ENCODE measurements around the gene MAGEB4. TPM values are rescaled to one million over a fixed set of nuclear protein-coding genes. Genes with fewer than 3 reads are reported as not detected.

MAGEB4 gene
- total RNA-seq, 3 donors from 2014 or later (not counting 1 experiment from before 2014, with no cell fraction given), result not detected

DNA sequence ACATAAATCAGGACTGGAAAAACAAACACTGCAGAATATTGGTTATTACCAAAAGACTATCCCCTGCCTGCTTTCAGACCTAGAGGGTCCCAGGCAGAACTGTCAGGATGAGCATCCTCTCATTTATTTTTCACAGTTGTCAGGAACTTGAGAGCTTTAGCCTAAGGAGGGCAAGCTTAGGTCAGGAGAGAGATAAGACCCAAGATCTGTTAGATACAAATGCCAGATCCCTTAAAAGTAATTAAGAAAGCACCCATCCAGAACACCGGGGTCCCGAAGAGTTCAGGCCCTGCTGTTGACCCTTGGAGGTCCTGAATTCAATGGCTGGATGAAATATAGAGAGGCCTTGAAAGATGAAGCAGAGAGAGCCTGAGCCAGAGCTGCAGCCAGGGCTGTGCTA, 17.3 kb upstream of the MAGEB4 start:
- DNase-seq (no peak), ATAC-seq (no peak)
- no peak overlapping the region for H3K4me3 ChIP-seq (ENCODE audit: low read length)
- no peak overlapping the region for H3K4me3 Mint-ChIP-seq
- no peaks in the 10 kb centered on the region for H3K9me3 ChIP-seq (ENCODE audit: control insufficient read depth, insufficient read depth, low read length)
- no peaks in the 10 kb centered on the region for H3K27me3 Mint-ChIP-seq (ENCODE audit: low read depth in 2 of 2)
- H3K36me3 ChIP-seq (ENCODE audit: control insufficient read depth, insufficient read depth, low read length), result no peaks in the 10 kb centered on the region
- no peaks in the 10 kb centered on the region for H3K4me1 Mint-ChIP-seq
- no peaks in the 10 kb centered on the region for H3K27me3 ChIP-seq (ENCODE audit: control insufficient read depth, insufficient read depth, low read length)
- H3K4me1 ChIP-seq (ENCODE audit: control insufficient read depth, insufficient read depth, low read length), result no peaks in the 10 kb centered on the region
- TF ChIP-seq, protein P1, sequence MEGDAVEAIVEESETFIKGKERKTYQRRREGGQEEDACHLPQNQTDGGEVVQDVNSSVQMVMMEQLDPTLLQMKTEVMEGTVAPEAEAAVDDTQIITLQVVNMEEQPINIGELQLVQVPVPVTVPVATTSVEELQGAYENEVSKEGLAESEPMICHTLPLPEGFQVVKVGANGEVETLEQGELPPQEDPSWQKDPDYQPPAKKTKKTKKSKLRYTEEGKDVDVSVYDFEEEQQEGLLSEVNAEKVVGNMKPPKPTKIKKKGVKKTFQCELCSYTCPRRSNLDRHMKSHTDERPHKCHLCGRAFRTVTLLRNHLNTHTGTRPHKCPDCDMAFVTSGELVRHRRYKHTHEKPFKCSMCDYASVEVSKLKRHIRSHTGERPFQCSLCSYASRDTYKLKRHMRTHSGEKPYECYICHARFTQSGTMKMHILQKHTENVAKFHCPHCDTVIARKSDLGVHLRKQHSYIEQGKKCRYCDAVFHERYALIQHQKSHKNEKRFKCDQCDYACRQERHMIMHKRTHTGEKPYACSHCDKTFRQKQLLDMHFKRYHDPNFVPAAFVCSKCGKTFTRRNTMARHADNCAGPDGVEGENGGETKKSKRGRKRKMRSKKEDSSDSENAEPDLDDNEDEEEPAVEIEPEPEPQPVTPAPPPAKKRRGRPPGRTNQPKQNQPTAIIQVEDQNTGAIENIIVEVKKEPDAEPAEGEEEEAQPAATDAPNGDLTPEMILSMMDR (IDR thresholded peaks at IDR 0.05), result no peak
- intact Hi-C loops (cut with micrococcal nuclease), result no loop called here
- H3K36me3 Mint-ChIP-seq, result no peaks in the 10 kb centered on the region
- H3K27ac ChIP-seq (ENCODE audit: low read length), result no peak overlapping the region
- peaks cover 0 to 2% of the 10 kb centered on the region in 2 donors for H3K9me3 Mint-ChIP-seq
- 100% methylated on average over 1 of the region's 2 CpGs for WGBS (ENCODE audit: insufficient coverage)
- H3K27ac Mint-ChIP-seq, result no peak overlapping the region

DNA sequence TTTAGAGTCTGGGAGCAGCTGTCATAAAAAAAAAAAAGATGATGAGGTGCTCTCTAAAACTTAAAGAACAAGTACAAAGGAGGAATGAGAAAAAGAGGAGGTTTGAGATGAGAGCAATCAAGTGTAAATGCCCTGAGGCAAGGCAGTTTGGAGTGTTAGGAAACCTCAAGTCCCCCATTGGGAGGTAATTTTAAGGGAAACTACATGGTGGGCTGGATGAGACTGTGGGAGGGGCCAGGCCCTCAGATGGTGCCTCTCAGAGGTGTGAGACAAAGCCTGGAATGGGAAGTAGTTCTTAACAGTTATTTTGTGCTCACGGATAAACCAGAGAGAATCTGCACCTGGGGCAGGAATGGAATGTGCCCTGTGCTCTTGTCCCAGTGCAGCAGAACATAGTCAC, 13.3 kb upstream of the MAGEB4 start:
- no peak for ATAC-seq
- no peak overlapping the region for H3K27ac ChIP-seq (ENCODE audit: low read length)
- WGBS (ENCODE audit: insufficient coverage), result 70% methylated on average over 1 of the region's 1 CpG
- no peaks in the 10 kb centered on the region for H3K9me3 ChIP-seq (ENCODE audit: control insufficient read depth, insufficient read depth, low read length)
- no peak overlapping the region for H3K4me3 ChIP-seq (ENCODE audit: low read length)
- H3K4me3 Mint-ChIP-seq, result no peak overlapping the region
- no peak overlapping the region for H3K27ac Mint-ChIP-seq
- no peak for DNase-seq
- H3K36me3 ChIP-seq (ENCODE audit: control insufficient read depth, insufficient read depth, low read length), result no peaks in the 10 kb centered on the region
- H3K36me3 Mint-ChIP-seq, result no peaks in the 10 kb centered on the region
- H3K4me1 Mint-ChIP-seq, result no peaks in the 10 kb centered on the region
- TF ChIP-seq, protein P1 (IDR thresholded peaks at IDR 0.05), result no peak
- H3K4me1 ChIP-seq (ENCODE audit: control insufficient read depth, insufficient read depth, low read length), result no peaks in the 10 kb centered on the region
- H3K27me3 ChIP-seq (ENCODE audit: control insufficient read depth, insufficient read depth, low read length), result no peaks in the 10 kb centered on the region
- intact Hi-C loops (cut with micrococcal nuclease), result no loop called here
- no peaks in the 10 kb centered on the region for H3K27me3 Mint-ChIP-seq (ENCODE audit: low read depth in 2 of 2)
- peaks cover 0 to 2% of the 10 kb centered on the region in 2 donors for H3K9me3 Mint-ChIP-seq

DNA sequence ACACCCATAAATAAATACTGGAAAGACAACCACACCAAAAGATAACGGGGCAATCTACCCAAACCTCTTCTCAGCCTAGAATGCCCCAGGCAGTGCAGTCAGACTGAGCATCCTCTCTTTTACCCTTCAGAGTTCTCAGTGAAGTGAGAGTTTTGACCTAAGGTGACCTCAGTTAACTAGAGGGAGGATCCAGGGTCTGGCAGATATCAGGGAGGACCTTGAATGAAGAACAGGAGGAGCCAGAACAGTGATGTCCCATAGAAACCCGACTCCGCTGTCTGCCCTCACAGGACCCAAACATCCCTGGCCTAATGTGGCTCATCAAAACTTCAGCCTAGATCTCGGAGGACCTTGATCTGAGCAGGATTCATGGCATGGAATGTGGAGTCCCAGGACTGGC, 11.4 kb upstream of the MAGEB4 start, which contains the start of gene MAGEB3:
Gene MAGEB3 (plus strand): TSS at position 263 of the 400 bp plus-strand sequence. CDS start 5,268 bp downstream, outside the sequence.
- no peak within 1 kb of the TSS for H3K4me3 ChIP-seq (ENCODE audit: low read length)
- H3K36me3 ChIP-seq (ENCODE audit: control insufficient read depth, insufficient read depth, low read length), result no peaks in the 10 kb centered on the region
- H3K27ac ChIP-seq (ENCODE audit: low read length), result no peak within 1 kb of the TSS
- Mint-ChIP-seq H3K9me3 (peaks cover 0 to 2% of the 10 kb centered on the region in 2 donors), H3K27ac (no peak within 1 kb of the TSS), H3K4me3 (no peak within 1 kb of the TSS), H3K4me1 (no peaks in the 10 kb centered on the region), H3K36me3 (no peaks in the 10 kb centered on the region), H3K27me3 (ENCODE audit: low read depth in 2 of 2) (no peaks in the 10 kb centered on the region)
- WGBS (ENCODE audit: insufficient coverage), result 78% methylated on average over 3 of the region's 4 CpGs
- no peaks in the 10 kb centered on the region for H3K4me1 ChIP-seq (ENCODE audit: control insufficient read depth, insufficient read depth, low read length)
- TF ChIP-seq, protein P1 (IDR thresholded peaks at IDR 0.05), result no peak
- intact Hi-C loops (cut with micrococcal nuclease), result no loop called here
- DNase-seq (no peak), ATAC-seq (no peak)
- no peaks in the 10 kb centered on the region for H3K27me3 ChIP-seq (ENCODE audit: control insufficient read depth, insufficient read depth, low read length)
- H3K9me3 ChIP-seq (ENCODE audit: control insufficient read depth, insufficient read depth, low read length), result no peaks in the 10 kb centered on the region

DNA sequence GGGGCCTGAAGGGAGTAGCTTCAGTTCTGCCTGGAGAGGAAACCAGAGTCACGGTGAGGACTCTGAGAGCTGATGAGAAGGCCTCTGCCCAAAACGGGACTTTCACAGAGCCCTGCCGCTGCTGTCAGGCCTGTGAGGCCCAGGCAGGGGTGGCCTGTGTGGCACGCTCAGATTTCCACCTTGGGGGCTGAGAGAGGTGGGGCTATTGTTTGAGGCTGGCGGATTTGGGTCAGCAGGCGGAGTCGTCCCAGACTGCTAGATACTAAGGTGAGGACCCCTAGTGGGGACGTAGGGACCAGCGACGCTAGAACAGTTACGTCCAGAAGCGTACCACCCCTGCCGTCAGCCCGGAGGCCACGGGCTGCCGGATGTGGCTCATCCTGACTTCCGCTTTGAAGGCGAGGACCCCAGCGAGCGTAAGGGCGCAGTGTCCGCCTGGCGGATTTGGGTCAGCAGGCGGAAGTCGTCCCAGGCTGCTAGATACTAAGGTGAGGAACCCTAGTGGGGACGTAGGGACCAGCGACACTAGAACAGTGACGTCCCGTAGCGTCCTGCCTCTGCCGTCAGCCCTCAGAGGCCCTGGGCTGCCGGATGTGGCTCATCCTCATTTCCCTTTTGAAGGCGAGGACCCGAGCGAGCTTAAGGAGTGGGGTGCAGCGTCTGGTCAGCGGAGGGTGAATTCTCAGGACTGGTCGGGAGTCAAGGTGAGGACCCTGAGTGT, 5.1 kb downstream of the MAGEB4 start, which contains the start of gene MAGEB1:
Gene MAGEB1 (plus strand): TSS at position 378 of the 721 bp plus-strand sequence. CDS start 3,348 bp downstream, outside the sequence.
- Histone ChIP-seq H3K27ac (ENCODE audit: low read length) (no peak within 1 kb of the TSS), H3K4me1 (ENCODE audit: control insufficient read depth, insufficient read depth, low read length) (no peaks in the 10 kb centered on the region), H3K4me3 (ENCODE audit: low read length) (no peak within 1 kb of the TSS), H3K36me3 (ENCODE audit: control insufficient read depth, insufficient read depth, low read length) (no peaks in the 10 kb centered on the region), H3K27me3 (ENCODE audit: control insufficient read depth, insufficient read depth, low read length) (no peaks in the 10 kb centered on the region), H3K9me3 (ENCODE audit: control insufficient read depth, insufficient read depth, low read length) (no peaks in the 10 kb centered on the region)
- DNase-seq (no peak), ATAC-seq (no peak)
- no peaks in the 10 kb centered on the region for H3K27me3 Mint-ChIP-seq (ENCODE audit: low read depth in 2 of 2)
- intact Hi-C loops (cut with micrococcal nuclease), result no loop called here
- H3K27ac Mint-ChIP-seq, result no peak within 1 kb of the TSS
- H3K9me3 Mint-ChIP-seq, result peaks cover 0 to 2% of the 10 kb centered on the region in 2 donors
- 93% methylated on average over 36 of the region's 38 CpGs for WGBS (ENCODE audit: insufficient coverage)
- no peak within 1 kb of the TSS for H3K4me3 Mint-ChIP-seq
- H3K36me3 Mint-ChIP-seq, result no peaks in the 10 kb centered on the region
- H3K4me1 Mint-ChIP-seq, result no peaks in the 10 kb centered on the region
- TF ChIP-seq, protein P1 (IDR thresholded peaks at IDR 0.05), result no peak

All from natural killer cell (primary cell).